ENCODE measurements around the gene SETBP1. TPM values are rescaled to one million over a fixed set of nuclear protein-coding genes. Genes with fewer than 3 reads are reported as not detected.
A peak's percentile ranks its signal among the peaks of the same experiment; 100 is the strongest.

Gene SETBP1
- total RNA-seq, 2 donors from 2014 or later, result 9.8 to 16.7 TPM

DNA sequence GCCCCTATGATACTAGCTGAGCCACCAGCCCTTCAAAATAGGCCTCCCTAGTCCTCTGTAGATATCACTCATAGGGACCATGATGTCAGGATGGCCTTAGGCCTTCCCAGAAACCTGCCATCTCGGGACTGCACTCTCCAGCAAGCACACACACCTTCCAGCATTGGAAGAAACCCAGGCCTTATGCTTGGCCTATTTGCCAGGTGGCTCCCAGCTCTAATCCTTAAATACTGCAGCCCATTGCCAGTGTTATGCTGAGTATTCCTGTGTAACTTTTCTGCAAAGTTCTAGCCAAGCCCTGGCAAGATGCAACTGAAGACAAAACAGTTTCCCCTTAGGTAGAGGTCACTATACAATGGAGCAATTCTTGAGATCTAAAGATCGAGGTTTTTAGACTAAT is 316.5 kb downstream of the SETBP1 start:
- intact Hi-C loops (cut with DNase I), result no loop called here
- DNase-seq (no peak), ATAC-seq (no peak)

GRCh38 chr18:44998360-44998759 is 317.7 kb downstream of the SETBP1 start:
- no peak for ATAC-seq
- intact Hi-C loops (cut with DNase I), result no loop called here
- DNase-seq, result no peak

DNA sequence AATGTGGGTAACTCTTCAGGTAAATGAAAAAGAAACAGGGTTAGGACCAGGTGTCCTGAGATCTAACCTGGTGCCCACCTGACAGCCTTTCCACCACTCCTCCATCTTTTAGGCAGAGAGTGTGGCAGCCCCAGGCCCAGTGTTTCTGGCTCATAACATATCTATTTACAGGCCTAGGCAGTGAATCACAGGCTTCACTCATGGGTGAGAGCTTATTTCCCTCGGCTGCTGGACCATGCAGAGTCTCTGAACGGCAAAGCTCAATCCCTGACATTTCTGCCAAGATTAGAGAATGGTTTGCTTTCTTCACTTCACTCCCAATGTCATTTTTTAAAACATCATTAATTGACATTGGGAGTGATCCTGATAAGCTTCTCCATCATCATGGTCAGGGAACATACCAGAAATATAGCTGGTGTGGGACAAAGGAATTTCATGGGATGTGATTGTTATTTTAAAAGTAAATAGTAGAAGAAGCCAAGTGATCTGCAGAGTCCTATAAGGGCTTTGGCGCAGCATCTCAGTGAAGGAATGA is 323.9 kb downstream of the SETBP1 start:
- no peak for DNase-seq
- peak in 1 of 2 donors; percentile 62 for ATAC-seq
- intact Hi-C loops (cut with DNase I), result no loop called here

- no peak for ATAC-seq
These were observed 326.2 kb downstream of the SETBP1 start for GRCh38 chr18:45006934-45007333.

GRCh38 chr18:45007531-45007930 is 326.8 kb downstream of the SETBP1 start:
- no peak for ATAC-seq
- DNase-seq, result no peak
- intact Hi-C loops (cut with DNase I), result no loop called here

More at GRCh38 chr18:45006934-45007333, 326.2 kb downstream of the SETBP1 start:
- DNase-seq, result no peak
- intact Hi-C loops (cut with DNase I), result no loop called here

DNA sequence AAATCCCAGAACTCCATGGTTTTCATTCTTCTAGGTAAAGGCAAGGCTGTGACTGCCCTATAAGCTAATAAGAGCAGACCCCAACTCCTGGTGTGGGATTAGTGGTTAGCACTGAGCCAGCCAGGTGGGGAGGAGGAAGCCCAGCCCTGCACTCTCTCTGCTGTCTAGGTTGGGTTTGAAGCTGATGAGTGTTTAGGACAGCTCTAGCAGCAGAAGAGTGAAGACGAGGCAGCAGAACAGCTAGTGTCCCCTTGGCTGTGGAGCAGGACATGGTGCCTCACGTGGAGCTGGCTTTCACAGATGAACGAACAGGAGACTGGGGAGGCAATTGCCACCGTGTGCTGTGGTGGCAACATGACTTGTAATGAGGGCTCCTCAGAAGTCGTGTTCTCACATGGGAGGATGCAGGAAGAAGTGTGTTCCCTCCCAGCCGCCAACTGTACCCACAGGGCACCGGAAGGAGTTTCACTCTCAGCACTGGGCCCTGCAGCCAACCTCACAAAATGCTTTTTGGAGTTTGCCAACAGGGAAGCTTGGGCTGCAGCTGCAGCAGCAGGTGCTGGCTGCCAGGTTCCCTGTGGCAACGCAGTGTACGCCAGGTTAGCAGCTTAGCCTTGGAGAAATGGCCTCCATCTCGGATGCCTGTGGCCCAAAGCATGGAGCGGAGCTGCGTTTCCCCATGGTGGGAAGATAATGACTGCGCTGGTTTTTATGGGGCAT is 328.2 kb downstream of the SETBP1 start:
- ATAC-seq, result no peak
- intact Hi-C loops (cut with DNase I), result no loop called here
- DNase-seq, result no peak

DNA sequence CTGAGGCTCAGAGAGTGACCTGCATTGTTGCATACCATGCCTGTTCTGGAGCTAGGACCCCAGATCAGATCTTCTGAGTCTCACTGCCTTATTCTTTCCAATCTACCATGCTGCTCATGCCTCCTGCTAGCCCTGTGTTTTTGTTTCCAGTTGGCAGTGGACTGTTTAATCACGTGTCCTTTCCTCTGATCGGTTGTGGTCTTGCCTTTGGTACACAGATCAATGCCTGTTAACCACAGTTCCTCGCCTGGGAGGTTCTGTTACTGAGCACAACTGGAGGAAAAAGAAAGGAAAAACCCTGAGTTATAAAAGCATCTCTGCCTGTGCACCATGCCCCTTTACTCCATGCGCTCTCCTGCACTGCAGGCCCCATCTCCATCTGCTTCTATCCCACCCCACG is 329.1 kb downstream of the SETBP1 start:
- intact Hi-C loops (cut with DNase I), result no loop called here
- DNase-seq, result no peak
- no peak for ATAC-seq

- intact Hi-C loops (cut with DNase I), result no loop called here
- no peak for ATAC-seq
- no peak for DNase-seq
These were observed 331.6 kb downstream of the SETBP1 start for GRCh38 chr18:45012286-45012685.

GRCh38 chr18:45014047-45014501 is 333.4 kb downstream of the SETBP1 start:
- intact Hi-C loops (cut with DNase I), result no loop called here
- peak; percentile 69 to 88 for ATAC-seq

GRCh38 chr18:45015788-45016128 is 335.1 kb downstream of the SETBP1 start:
- no peak for DNase-seq
- intact Hi-C loops (cut with DNase I), result no loop called here
- no peak for ATAC-seq

More at GRCh38 chr18:45014047-45014501, 333.4 kb downstream of the SETBP1 start:
- peak; percentile 58 for DNase-seq

DNA sequence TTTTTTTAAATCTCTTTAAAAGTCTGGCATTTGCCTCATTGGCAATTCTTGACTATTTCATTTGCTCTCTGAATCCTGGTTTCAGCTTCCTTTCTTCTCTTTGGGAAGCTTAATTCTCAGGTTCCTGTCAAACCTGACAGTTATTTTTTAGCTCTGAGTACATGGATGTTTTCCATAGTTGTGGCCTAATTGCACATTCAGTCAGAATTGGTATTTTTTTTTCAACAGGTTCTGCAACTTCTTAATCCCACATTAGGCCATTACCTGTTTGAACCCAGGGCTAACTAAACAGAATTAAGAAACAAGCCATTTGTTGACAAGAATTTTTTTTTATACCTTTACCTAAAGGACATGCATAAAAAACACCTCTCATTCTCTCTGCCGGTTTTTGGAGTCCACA is 338.8 kb downstream of the SETBP1 start:
- DNase-seq, result no peak
- intact Hi-C loops (cut with DNase I), result no loop called here
- ATAC-seq, result no peak

DNA sequence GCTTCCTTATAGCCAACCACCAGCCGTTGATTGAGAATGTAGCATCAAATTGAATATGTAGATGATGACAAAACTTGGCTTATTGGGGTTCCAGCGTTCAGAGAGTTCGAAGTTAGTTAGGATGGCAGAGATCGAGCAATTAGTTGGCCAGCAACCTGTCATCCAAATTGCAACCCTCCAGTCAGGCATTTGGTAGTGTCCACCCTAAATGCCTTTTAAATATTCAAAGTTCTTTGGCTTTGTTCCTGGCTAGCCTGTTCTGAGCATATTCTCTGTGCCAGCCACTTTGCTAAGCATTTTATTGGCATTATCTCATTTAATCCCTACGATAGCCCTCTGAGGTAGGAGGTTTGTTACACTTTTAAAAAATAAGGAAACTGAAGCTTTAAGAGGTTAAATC is 342.8 kb downstream of the SETBP1 start:
- intact Hi-C loops (cut with DNase I), result no loop called here
- DNase-seq (no peak), ATAC-seq (no peak)

- ATAC-seq (no peak), DNase-seq (no peak)
- intact Hi-C loops (cut with DNase I), result no loop called here
These were observed 343.8 kb downstream of the SETBP1 start for GRCh38 chr18:45024357-45025088.

GRCh38 chr18:45025089-45025450 is 344.4 kb downstream of the SETBP1 start:
- intact Hi-C loops (cut with DNase I), result no loop called here
- ATAC-seq (no peak), DNase-seq (no peak)

GRCh38 chr18:45026162-45026561 is 345.5 kb downstream of the SETBP1 start:
- no peak for ATAC-seq
- DNase-seq, result no peak
- intact Hi-C loops (cut with DNase I), result no loop called here

GRCh38 chr18:45034179-45034578 is 353.5 kb downstream of the SETBP1 start:
- no peak for DNase-seq
- no peak for ATAC-seq
- intact Hi-C loops (cut with DNase I), result no loop called here

GRCh38 chr18:45037618-45038017 is 356.9 kb downstream of the SETBP1 start:
- DNase-seq (no peak), ATAC-seq (no peak)
- intact Hi-C loops (cut with DNase I), result no loop called here

- DNase-seq (no peak), ATAC-seq (no peak)
- intact Hi-C loops (cut with DNase I), result no loop called here
These were observed 358.7 kb downstream of the SETBP1 start for GRCh38 chr18:45039376-45039775.

DNA sequence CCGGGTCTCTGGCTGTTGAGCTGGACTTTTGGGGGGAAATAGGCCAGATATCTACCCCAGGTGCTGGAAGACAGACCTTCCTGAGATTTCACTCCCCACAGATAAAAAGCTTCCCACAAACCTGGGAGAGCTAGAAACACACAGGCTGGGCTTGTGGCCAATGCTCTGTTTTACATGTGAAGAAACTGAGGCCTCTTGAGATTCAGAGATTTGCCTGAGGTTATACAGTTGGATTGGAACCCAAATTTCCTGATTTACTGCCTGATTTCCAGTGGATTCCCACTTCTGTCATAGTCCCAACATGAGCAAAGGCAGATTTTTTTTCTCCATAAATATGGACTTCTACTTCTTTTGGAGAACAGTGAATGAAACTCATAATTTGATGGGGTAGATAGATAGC is 360.2 kb downstream of the SETBP1 start:
- ATAC-seq (no peak), DNase-seq (no peak)
- intact Hi-C loops (cut with DNase I), result no loop called here

DNA sequence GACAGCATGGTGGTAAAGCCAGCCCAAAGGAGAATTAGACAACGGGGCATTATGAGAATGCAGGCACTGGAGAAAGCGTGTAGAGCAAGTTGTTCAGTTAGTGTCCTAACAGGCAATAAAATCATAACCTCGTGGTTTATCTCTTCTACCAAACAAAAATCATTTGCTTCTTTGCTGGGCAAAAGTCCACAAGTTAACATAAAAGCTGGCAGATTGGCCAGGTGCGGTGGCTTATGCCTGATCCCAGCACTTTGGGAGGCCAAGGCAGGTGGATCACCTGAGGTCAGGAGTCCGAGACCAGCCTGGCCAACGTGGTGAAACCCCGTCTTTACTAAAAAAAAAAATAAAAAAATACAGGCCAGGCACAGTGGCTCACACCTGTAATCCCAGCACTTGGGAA is 364.1 kb downstream of the SETBP1 start:
- ATAC-seq, result no peak
- DNase-seq, result no peak
- intact Hi-C loops (cut with DNase I), result no loop called here

DNA sequence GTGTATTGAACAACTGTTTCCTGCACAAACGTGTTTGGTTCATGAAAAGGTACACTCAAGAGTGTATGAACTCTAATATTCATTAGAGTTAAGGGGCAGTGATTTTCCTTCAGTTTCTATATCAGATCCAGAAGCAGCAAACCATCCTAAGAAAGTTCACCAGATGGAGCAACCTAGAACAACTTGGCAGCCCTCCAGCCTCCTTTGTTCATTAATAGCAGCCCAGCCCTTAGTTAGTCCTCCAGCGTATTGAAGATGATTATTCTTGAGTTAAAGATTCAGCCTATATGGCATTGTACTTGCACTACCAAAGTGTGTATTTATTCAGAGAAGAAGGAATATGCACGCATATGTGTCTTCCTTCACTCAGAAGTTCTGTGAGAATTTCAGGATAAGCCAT is 365.5 kb downstream of the SETBP1 start:
- intact Hi-C loops (cut with DNase I), result no loop called here
- ATAC-seq (no peak), DNase-seq (peak; percentile 28)

Measured in left cardiac atrium (tissue), 4 donors.